ENCODE measurements around the gene C21orf58.
"Not testable (repeated sequence)": the region's sequence is repeated elsewhere in the genome, so short reads cannot be mapped to it uniquely, and the experiment has no call there.

Gene C21orf58

GRCh38 chr21:46323710-46324389 is at the start of gene C21orf58, which contains the start of gene PCNT:
C21orf58 (minus strand) TSS chr21:46323870; CDS start chr21:46322738, 1,132 bp downstream.
PCNT (plus strand) TSS chr21:46324156; CDS start chr21:46324229, 73 bp downstream.
- peak; percentile 91 to 97 (median 95) for DNase-seq

DNA sequence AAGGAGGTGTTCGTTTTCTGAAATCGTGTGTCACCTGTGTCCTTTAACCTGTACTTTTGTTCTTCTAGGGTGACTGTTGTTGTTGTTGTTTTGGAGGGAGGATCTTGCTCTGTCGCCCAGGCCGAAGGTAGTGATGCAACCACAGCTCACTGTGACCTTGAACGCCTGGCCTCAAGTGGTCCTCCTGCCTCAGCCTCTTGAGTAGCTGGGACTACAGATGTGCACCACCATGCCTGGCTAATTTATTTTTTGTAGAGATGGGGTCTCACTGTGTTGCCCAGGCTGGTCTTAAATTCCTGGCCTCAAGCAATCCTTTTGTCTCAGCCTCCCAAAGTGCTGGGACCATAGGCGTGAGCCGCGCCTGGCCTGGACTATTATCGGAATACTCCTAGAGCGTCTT is 49.3 kb upstream of the C21orf58 start:
- DNase-seq: not testable (repeated sequence)

GRCh38 chr21:46372014-46372485 is 48.4 kb upstream of the C21orf58 start:
- no peak for DNase-seq

DNA sequence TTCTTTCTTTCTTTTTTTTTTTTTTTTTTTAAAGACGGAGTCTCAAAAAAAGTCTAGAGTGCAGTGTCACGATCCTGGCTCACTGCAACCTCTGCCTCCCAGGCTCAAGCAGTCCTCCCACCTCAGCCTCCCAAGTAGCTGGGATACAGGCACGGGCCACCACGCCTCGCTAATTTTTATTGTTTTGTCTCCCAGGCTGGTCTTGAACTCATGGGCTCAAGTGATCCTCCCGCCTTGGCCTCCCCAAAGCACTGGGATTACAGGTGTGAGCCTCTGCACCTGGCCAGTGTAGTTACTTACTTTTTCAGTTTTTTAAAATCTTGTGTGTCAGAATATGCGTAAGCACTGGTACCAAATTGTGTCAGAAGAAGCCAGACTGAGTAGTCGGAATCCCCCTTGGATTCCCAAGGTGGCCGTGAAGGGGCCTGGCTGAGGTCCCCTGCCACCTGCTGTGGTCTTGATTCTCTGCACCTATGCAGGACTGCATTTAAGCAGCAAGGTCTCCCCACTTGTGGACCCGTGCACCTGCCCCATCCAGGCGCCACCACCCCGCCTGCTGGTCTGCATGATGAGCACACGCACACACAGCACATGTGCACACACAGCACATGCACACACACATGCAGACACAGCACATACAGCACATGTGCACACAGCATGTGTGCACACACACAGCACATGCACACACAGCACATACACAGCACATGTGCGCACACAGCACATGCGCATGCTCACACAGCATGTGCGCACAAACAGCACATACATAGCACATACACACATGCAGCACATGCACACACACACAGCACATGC is 47.7 kb upstream of the C21orf58 start:
- no peak for DNase-seq

- DNase-seq: no peak
Measured at GRCh38 chr21:46369520-46370235, 46.0 kb upstream of the C21orf58 start.

GRCh38 chr21:46368533-46369285 is 45.0 kb upstream of the C21orf58 start:
- no peak for DNase-seq

GRCh38 chr21:46366966-46367365 is 43.3 kb upstream of the C21orf58 start:
- DNase-seq: no peak

DNA sequence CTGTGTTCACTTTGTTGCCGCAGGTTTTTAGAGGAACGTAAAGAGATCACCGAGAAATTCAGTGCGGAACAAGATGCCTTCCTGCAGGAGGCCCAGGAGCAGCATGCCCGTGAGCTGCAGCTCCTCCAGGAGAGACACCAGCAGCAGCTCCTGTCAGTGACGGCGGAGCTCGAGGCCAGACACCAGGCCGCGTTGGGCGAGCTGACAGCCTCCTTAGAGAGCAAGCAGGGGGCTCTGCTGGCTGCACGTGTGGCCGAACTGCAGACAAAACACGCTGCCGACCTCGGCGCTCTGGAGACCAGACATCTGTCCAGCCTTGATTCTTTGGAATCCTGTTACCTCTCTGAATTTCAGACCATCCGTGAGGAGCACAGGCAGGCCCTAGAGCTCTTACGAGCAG is 42.9 kb upstream of the C21orf58 start:
- DNase-seq: no peak

- no peak for DNase-seq
Measured at GRCh38 chr21:46366091-46366490, 42.4 kb upstream of the C21orf58 start.

DNA sequence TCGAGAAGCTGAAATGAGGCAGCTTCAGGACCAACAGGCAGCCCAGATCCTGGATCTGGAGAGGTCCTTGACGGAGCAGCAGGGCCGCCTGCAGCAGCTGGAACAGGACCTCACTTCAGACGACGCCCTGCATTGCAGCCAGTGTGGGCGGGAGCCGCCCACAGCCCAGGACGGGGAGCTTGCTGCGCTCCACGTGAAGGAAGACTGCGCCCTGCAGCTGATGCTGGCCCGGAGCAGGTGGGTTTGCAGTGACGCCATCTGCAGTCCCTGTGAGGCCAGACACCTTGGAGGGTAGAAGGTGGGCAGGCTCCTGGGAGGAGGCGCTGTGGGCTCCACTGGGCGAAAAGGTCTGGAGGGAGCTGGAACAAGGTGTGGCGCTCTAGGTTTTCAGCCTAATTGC is 40.0 kb upstream of the C21orf58 start:
- no peak for DNase-seq

GRCh38 chr21:46362946-46363345 is 39.3 kb upstream of the C21orf58 start:
- no peak for DNase-seq

DNA sequence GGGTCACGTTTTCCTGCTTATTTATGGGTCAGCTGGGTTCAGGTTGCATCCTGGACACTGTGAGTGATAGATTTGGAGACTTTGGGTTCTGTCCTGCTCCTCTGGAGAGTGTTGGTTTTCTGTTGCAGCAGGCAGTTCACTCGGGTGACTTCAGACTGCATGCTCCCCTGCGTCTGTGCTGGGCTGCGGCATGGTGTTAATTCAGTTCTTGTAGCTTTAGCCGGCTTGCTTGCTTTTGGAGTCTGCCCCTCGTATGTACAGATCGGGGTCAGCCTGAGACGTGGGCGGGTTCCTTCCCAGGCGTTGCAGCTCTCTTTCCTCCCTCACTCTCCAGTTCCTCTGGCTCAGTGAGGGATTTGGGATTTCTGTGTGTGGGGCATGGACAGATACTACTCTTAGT is 38.3 kb upstream of the C21orf58 start:
- no peak for DNase-seq

DNA sequence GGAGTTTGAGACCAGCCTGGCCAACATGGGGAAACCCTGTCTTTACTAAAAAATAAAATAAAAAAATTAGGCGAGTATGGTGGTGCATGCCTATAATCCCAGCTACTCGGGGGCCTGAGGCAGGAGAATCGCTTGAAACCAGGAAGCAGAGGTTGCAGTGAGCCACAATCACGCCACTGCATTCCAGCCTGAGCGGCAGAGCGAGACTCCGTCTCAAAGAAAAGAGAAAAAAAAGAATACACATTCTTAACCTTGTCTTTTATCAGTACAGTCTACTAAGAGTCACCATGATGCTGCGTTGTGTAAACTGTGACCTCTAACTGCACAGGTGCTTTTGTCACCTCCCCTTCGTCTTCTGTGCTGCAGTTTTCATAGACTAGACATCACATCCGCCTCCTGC is 37.5 kb upstream of the C21orf58 start:
- no peak for DNase-seq

DNA sequence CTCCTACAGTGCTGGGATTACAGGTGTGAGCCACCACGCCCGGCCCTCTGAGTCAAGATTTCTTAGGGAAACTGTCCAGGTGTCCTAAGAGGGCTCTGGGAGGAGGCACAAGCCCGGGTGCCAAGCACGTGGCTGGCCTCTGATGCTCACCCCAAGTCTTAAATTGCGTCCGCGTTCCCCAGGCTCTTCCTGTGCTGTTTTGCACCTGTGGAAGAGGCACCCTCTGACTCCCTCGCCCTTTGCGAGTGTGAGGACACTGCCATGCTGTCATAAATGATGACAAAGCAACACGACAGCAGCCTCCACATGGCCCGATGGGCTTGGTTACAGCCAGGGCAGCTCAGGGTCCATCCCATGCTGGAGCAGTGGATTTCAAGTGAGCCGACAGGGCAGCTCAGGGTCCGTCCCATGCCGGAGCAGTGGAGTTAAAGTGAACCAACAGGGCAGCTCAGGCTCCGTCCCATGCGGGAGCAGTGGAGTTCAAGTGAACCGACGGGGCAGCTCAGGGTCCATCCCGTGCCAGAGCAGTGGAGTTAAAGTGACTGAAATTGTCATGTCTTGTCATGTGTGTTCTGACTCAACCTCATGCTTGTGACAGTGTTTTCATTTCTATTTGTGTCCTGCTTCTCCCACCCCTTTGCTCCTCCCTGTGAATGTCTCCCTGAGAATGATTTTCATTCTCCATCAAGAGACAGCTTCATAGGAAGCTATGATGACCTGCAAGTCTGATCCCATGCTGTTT is 34.2 kb upstream of the C21orf58 start:
- DNase-seq: no peak

GRCh38 chr21:46357335-46357604 is 33.6 kb upstream of the C21orf58 start:
- DNase-seq: no peak

DNA sequence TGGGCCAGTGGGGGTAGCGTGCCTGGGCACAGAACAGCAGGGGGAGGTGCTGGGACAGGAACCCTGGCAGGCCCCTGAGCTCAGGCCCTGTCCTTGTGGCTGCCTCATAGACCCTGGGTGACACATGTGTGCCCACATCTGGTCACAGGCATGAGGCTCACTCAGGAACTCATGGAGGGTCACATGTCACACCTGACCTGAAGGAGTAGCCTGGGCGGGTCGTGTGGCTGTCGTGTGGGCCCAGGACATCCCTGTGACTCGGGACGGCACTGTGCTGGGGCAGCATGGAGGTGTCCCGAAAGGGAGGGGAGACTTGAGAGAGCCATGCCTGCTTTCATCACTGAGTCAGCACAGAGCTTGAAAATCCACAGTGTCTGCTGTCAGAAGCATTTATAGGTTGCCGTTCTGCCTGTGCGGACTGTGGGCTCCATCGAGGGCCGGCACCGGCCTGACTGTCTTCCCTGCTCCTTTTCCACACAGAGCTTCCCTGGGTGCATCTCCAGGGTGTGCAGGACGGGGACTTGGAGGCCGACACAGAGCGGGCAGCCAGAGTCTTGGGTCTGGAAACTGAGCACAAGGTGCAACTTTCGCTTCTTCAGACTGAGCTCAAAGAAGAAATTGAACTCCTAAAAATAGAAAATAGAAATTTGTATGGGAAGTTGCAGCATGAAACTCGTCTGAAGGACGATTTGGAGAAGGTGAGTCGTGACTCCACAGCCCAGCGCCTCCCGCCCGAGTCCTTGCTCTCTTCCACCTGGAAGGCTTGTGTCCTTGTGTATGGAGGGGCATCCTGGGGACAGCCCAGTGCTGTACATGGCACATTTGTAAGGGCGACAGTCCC is 33.0 kb upstream of the C21orf58 start:
- DNase-seq: no peak

DNA sequence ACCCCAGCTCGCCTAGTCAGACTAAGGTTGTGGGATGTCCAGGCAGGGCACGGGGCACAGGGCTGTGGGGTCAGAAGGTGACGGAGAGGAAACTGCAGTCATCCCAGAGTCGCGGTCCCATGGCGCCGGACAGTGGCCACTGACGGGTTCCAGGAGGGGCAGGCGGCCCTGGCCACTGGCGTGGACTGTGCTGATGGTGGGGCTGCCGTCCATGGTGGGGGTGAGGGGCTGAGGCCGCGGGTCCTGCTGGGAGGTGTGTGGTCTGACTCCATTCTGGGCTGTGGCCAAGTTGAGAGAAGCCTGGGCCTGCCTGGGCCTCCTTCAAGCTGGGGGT is 32.3 kb upstream of the C21orf58 start:
- no peak for DNase-seq

GRCh38 chr21:46355161-46356004 is 31.7 kb upstream of the C21orf58 start:
- no peak for DNase-seq

- no peak for DNase-seq
Measured at GRCh38 chr21:46354518-46354917, 30.8 kb upstream of the C21orf58 start.

DNA sequence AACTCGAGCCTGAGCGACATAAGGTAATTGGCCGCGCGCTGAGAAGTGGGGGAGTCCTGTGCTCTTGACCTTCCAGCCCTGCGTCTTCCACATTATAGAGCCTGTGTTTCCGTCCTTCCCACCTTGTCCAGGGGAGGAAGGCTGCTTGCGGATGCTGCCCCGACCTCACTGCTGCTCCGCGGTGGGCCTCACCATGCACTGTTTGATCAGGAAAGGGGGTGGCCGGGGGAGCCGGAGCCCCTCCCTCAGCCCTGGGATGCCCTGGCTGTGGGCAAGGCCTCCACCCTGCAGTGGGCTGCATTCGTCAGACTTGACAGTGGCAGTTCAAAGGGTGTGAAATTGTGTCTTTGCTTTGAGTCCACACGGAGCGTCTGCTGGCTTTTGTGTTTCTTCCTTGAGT is 30.4 kb upstream of the C21orf58 start:
- DNase-seq: no peak

All from activated CD4-positive, CD25-positive, alpha-beta regulatory T cell (primary cell).